NB4 (cell line): ENCODE results near the gene MARCO.
"Not testable (repeated sequence)": the region's sequence is repeated elsewhere in the genome, so short reads cannot be mapped to it uniquely, and the experiment has no call there.

Experiments
- DNase-seq: peaks from one replicate; pipeline ENCODE4 v3.0.0; 2010; ENCODE audit warnings: low read depth
- H3K4me3 ChIP-seq: one replicate; pipeline ENCODE4 v1.5.1; 2011; ENCODE audit warnings: mild to moderate bottlenecking, low read depth, low read length, moderate library complexity
- CTCF ChIP-seq: IDR thresholded peaks from one replicate; pipeline ENCODE4 v1.5.1; 2012; ENCODE audit warnings: low read depth, low read length
- MYC ChIP-seq: IDR thresholded peaks from 2 replicates; pipeline ENCODE4 v1.6.1; 2011; ENCODE audit warnings: low read depth, low read length
- POLR2A ChIP-seq: IDR thresholded peaks from 2 replicates; pipeline ENCODE4 v1.6.1; 2011; ENCODE audit warnings: mild to moderate bottlenecking; ENCODE audit not compliant: insufficient read length; ENCODE audit errors: extremely low read depth
- TF ChIP-seq, protein P1 (sequence below): IDR thresholded peaks from 2 replicates; pipeline ENCODE4 v1.6.1; 2011; ENCODE audit warnings: low read depth, low read length

The MARCO gene

GRCh38 chr2:119028327-119029174, 86.6 kb downstream of the MARCO start:
- peak; percentile 46 for DNase-seq
- TF ChIP-seq, protein P1, sequence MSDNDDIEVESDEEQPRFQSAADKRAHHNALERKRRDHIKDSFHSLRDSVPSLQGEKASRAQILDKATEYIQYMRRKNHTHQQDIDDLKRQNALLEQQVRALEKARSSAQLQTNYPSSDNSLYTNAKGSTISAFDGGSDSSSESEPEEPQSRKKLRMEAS = no peak
- peak; percentile 75 for TF ChIP-seq CTCF
- H3K4me3 ChIP-seq = no peak overlapping the region

DNA sequence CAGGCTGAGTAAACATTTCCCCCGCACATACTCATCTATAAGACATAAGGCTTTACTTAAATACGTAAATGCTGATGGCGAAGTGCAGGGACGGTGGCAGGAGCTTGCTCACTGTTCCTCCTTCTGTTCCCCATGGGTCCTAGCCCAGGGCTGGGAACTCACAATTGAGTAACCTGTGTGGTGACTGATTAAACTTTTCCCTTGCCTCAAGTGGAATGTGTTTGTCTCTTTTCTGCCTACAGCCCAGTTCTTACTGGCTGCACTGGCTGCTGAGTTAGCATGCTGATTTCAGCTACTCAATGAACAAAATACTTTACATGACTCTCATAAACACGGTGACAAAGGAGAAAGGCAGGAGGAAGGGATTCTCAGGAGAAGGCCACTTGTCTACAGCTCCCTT, 87.3 kb downstream of the MARCO start:
- no peak for TF ChIP-seq POLR2A
- TF ChIP-seq MYC = no peak
- TF ChIP-seq, protein P1 = no peak
- no peak for TF ChIP-seq CTCF
- DNase-seq = no peak

GRCh38 chr2:119037922-119038321, 95.9 kb downstream of the MARCO start:
- DNase-seq = not testable (repeated sequence)

More for the DNA sequence above, 87.3 kb downstream of the MARCO start:
- no peak overlapping the region for H3K4me3 ChIP-seq

DNA sequence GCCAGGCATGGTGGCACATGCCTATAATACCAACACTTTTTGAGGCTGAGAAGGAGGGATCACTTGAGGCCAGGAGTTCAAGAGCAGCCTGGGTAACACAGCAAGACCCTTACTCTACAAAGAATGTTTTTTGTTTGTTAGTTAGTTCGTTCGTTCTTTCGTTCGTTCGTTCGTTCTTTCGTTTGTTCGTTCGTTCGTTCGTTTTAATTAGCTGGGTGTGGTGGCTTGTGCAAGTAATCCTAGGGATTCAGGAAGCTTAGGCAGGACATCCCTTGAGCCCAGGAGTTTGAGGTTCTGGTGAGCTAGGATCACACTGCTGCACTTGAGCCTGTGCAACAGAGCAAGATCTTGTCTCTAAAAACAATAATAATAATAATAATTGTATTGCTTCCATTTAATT, 98.7 kb downstream of the MARCO start:
- DNase-seq = no peak
- TF ChIP-seq, protein P1 = no peak
- TF ChIP-seq MYC (no peak), POLR2A (no peak), CTCF (no peak)
- H3K4me3 ChIP-seq = no peak overlapping the region

More at GRCh38 chr2:119037922-119038321, 95.9 kb downstream of the MARCO start:
- not testable (repeated sequence) for H3K4me3 ChIP-seq
